ENCODE measurements around the gene NID2. TPM values are rescaled to one million over a fixed set of nuclear protein-coding genes. Genes with fewer than 3 reads are reported as not detected.

Gene NID2
- total and polyA plus RNA-seq, 2 of the 4 experiments (the other 2 are of a cell fraction): 101 to 303 TPM

GRCh38 chr14:52020161-52020714, 48.6 kb downstream of the NID2 start:
- peaks cover 20% of the 10 kb centered on the region for H3K4me1 ChIP-seq (ENCODE audit: control insufficient read depth, insufficient read depth, low read length)
- no CpG with 5 or more reads among the region's 5 CpGs for WGBS, 2 experiments (ENCODE audit: extremely low coverage in 2 of 2, insufficient read length in 1 of 2)
- H3K27ac ChIP-seq (ENCODE audit: insufficient read depth, low read length): no peak overlapping the region
- H4K20me1 ChIP-seq (ENCODE audit: insufficient read depth, low read length): peaks cover 3% of the 10 kb centered on the region; the same call in 1 of the 2 replicates
- intact Hi-C loops (cut with micrococcal nuclease) (no loop called here), in situ Hi-C loops (cut with MboI; ENCODE audit: low sequenced_read_pairs) (loop anchor here (25.0 kb wide), 1 partner anchor 692 kb away; the partner anchor contains the start of gene PSMC6), dilution Hi-C loops (cut with HindIII; ENCODE audit: low sequenced_read_pairs, unreplicated experiment) (no loop called here)
- no peak overlapping the region for H2BK5ac ChIP-seq (ENCODE audit: low read depth, low read length, poor library complexity, severe bottlenecking)
- H4K91ac ChIP-seq (ENCODE audit: insufficient read depth, low read depth, low read length): no peak overlapping the region
- H3K4me3 ChIP-seq (ENCODE audit: insufficient read depth, low read depth, low read length): no peak overlapping the region
- H2BK120ac ChIP-seq (ENCODE audit: low read depth, low read length): no peak overlapping the region
- H3K56ac ChIP-seq (ENCODE audit: extremely low read depth, insufficient read depth, low read length): no peak overlapping the region
- H3K79me1 ChIP-seq (ENCODE audit: low read depth in 1 of 2, low read length in 2 of 2): peaks cover 62 to 77% of the 10 kb centered on the region in 2 experiments
- H2AFZ ChIP-seq (replicated peaks; ENCODE audit: low read length, poor library complexity): no peak overlapping the region
- ChIA-PET CTCF (no interaction called here), POLR2A (ENCODE audit: unreplicated experiment) (no interaction called here)
- DNase-seq (no peak), ATAC-seq (ENCODE audit: low read depth) (no peak)
- no peak overlapping the region for H2BK15ac ChIP-seq (ENCODE audit: low read depth, low read length)
- no peak overlapping the region for H4K5ac ChIP-seq (ENCODE audit: low read depth, low read length)
- peaks cover 62% of the 10 kb centered on the region for H3K36me3 ChIP-seq (ENCODE audit: control insufficient read depth, insufficient read depth, low read length)
- no peaks in the 10 kb centered on the region for H3K27me3 ChIP-seq (ENCODE audit: control insufficient read depth, insufficient read depth, low read length)
- H3K9me3 ChIP-seq (ENCODE audit: control insufficient read depth, insufficient read depth, low read length): no peaks in the 10 kb centered on the region
- no peak overlapping the region for H3K4me2 ChIP-seq (ENCODE audit: low read depth, low read length)
- no peak overlapping the region for H3K4ac ChIP-seq (ENCODE audit: low read depth, low read length)
- H3K9ac ChIP-seq (ENCODE audit: low read depth, low read length): no peak overlapping the region
- no peak overlapping the region for H3K18ac ChIP-seq (ENCODE audit: low read depth, low read length)
- H2BK20ac ChIP-seq (ENCODE audit: low read depth, low read length): no peak overlapping the region
- no peak overlapping the region for H3K14ac ChIP-seq (replicated peaks; ENCODE audit: low read depth, low read length)
- no peak overlapping the region for H3K23ac ChIP-seq (ENCODE audit: low read depth, low read length)
- H2AK9ac ChIP-seq (replicated peaks; ENCODE audit: low read depth, low read length, poor library complexity): no peak overlapping the region
- H3K9me1 ChIP-seq (ENCODE audit: insufficient read depth, low read length): peaks cover 44% of the 10 kb centered on the region
- BruUV-seq (replicated peaks): no TSS peak
- no peak overlapping the region for H4K8ac ChIP-seq (ENCODE audit: low read depth in 2 of 2, low read length in 2 of 2)
- TF ChIP-seq USF2 (IDR thresholded peaks at IDR 0.05; ENCODE audit: low read depth, low read length) (no peak), MAZ (IDR thresholded peaks at IDR 0.05; ENCODE audit: borderline replicate concordance, low read depth, low read length) (no peak), RFX5 (IDR thresholded peaks at IDR 0.05; ENCODE audit: low read depth, low read length) (no peak), FOS (IDR thresholded peaks at IDR 0.05; ENCODE audit: low read depth, low read length) (no peak), RAD21 (IDR thresholded peaks at IDR 0.05; ENCODE audit: low read length) (no peak), RCOR1 (IDR thresholded peaks at IDR 0.05; ENCODE audit: insufficient replicate concordance, low read length) (no peak), CTCF (conservative IDR thresholded peaks at IDR 0.05; ENCODE audit: low read depth, low read length) (no peak), CEBPB (IDR thresholded peaks at IDR 0.05; ENCODE audit: low read depth, low read length) (no peak), BHLHE40 (IDR thresholded peaks at IDR 0.05; ENCODE audit: low read depth, low read length) (no peak), MAFK (IDR thresholded peaks at IDR 0.05; ENCODE audit: low read depth, low read length) (no peak), NFE2L2 (IDR thresholded peaks at IDR 0.05; ENCODE audit: low read depth, low read length) (no peak), SMC3 (IDR thresholded peaks at IDR 0.05; ENCODE audit: low read depth, low read length) (no peak), POLR2A (IDR thresholded peaks at IDR 0.05; ENCODE audit: low read depth, low read length) (no peak), CHD1 (IDR thresholded peaks at IDR 0.05; ENCODE audit: low read depth, low read length) (no peak), MXI1 (IDR thresholded peaks at IDR 0.05; ENCODE audit: borderline replicate concordance, low read depth, low read length) (no peak)
- TF ChIP-seq, protein P1, sequence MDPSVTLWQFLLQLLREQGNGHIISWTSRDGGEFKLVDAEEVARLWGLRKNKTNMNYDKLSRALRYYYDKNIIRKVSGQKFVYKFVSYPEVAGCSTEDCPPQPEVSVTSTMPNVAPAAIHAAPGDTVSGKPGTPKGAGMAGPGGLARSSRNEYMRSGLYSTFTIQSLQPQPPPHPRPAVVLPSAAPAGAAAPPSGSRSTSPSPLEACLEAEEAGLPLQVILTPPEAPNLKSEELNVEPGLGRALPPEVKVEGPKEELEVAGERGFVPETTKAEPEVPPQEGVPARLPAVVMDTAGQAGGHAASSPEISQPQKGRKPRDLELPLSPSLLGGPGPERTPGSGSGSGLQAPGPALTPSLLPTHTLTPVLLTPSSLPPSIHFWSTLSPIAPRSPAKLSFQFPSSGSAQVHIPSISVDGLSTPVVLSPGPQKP (IDR thresholded peaks at IDR 0.05; ENCODE audit: borderline replicate concordance, low read depth, low read length): no peak
- no peak overlapping the region for H2AK5ac ChIP-seq (ENCODE audit: low read depth, low read length)
